A549 (cell line): ENCODE measurements around the gene PIEZO2. TPM values are rescaled to one million over a fixed set of nuclear protein-coding genes. Genes with fewer than 3 reads are reported as not detected.

Experiments used
- ATAC-seq, 2 experiments: fragments of 200-7000 bp in 1 of 2; fragments of >200 bp in 1 of 2; cut with Nextera tagmentation in 1 of 2; cut with Tn5 transposase in 1 of 2; 3 replicates each; pipeline versions ENCODE4 v1.8.0 to v1.9.1; 2018 to 2020; ENCODE audit warnings: mild to moderate bottlenecking in 1 of 2, moderate library complexity in 1 of 2
- CTCF ChIA-PET: fragments of 300-600 bp; sonication (Branson Sonifier 250); formaldehyde crosslinking; extraction: SDS; loops from one replicate; lab custom pipeline; 2021; ENCODE audit warnings: antibody characterized with exemption, inconsistent platforms; lab: Yijun Ruan, JAX
- POLR2A ChIA-PET: fragments of 350-600 bp; formaldehyde crosslinking; extraction: SDS; loops from one replicate; lab custom pipeline; 2021; ENCODE audit warnings: antibody characterized with exemption, inconsistent platforms; lab: Yijun Ruan, JAX
- DNase-seq, 2 experiments: peaks; one replicate each; pipeline versions ENCODE4 v3.0.0 to v3.0.0-alpha.2; 2011 to 2016; ENCODE audit warnings: low read depth in 1 of 2, low spot score in 1 of 2
- FAIRE-seq: peaks from 2 replicates; lab custom pipeline; 2011; peaks lifted over from hg19 to GRCh38; lab: Jason Lieb, UNC
- H3K27ac ChIP-seq, 2 experiments: fragments of >200 bp; sonication (Bioruptor Twin); formaldehyde crosslinking; 3 replicates each; pipeline ENCODE4 v1.5.1; 2016 to 2017
- H3K4me1 ChIP-seq: fragments of >200 bp; sonication (Bioruptor Twin); formaldehyde crosslinking; 3 replicates; pipeline ENCODE4 v1.6.1; 2016
- H3K4me2 ChIP-seq: fragments of >200 bp; sonication (Bioruptor Twin); formaldehyde crosslinking; 3 replicates; pipeline ENCODE4 v1.6.1; 2016
- H3K4me3 ChIP-seq: fragments of >200 bp; sonication (Bioruptor Twin); formaldehyde crosslinking; 3 replicates; pipeline ENCODE4 v1.5.1; 2016
- H3K9me3 ChIP-seq: fragments of >200 bp; sonication (Bioruptor Twin); formaldehyde crosslinking; 3 replicates; pipeline ENCODE4 v1.6.1; 2016
- CHD2 ChIP-seq: fragments of 150-350 bp; IDR thresholded peaks from 2 replicates; pipeline ENCODE4 v1.6.1; 2014; ENCODE audit warnings: low read length; ENCODE audit not compliant: partially characterized antibody
- EP300 ChIP-seq, 2 experiments: fragments of >200 bp; sonication (Bioruptor Twin); formaldehyde crosslinking; IDR thresholded peaks; 2 replicates in 1 of 2; 3 replicates in 1 of 2; pipeline ENCODE4 v1.6.1; 2016 to 2017
- FOSB ChIP-seq: fragments of 250-450 bp; sonication (Bioruptor Pico); IDR thresholded peaks from 2 replicates; pipeline ENCODE4 v1.5.0; 2020; ENCODE audit warnings: mild to moderate bottlenecking, moderate library complexity
- FOSL2 ChIP-seq, 2 experiments: fragments of 450-650 bp in 1 of 2; fragments of >200 bp in 1 of 2; sonication (Bioruptor Twin) in 1 of 2; formaldehyde crosslinking; IDR thresholded peaks; 2 replicates each; pipeline versions ENCODE4 v1.5.0 to v1.6.1; 2016 to 2020; ENCODE audit warnings: mild to moderate bottlenecking in 1 of 2, moderate library complexity in 1 of 2
- FOXS1 ChIP-seq: fragments of 250-450 bp; sonication (Bioruptor Pico); IDR thresholded peaks from 2 replicates; pipeline ENCODE4 v1.5.0; 2020; ENCODE audit warnings: mild to moderate bottlenecking, moderate library complexity
- HEYL ChIP-seq: fragments of 250-450 bp; sonication (Bioruptor Pico); IDR thresholded peaks from 2 replicates; pipeline ENCODE4 v1.8.0; 2021; ENCODE audit warnings: mild to moderate bottlenecking, moderate library complexity
- HOXB5 ChIP-seq: fragments of 250-450 bp; sonication (Bioruptor Pico); IDR thresholded peaks from 2 replicates; pipeline ENCODE4 v1.5.0; 2020; ENCODE audit warnings: mild to moderate bottlenecking, moderate library complexity
- JUNB ChIP-seq: fragments of >200 bp; sonication (Bioruptor Twin); formaldehyde crosslinking; IDR thresholded peaks from 2 replicates; pipeline ENCODE4 v1.6.1; 2016
- MAZ ChIP-seq: fragments of 150-350 bp; IDR thresholded peaks from 2 replicates; pipeline ENCODE4 v1.6.1; 2014; ENCODE audit warnings: antibody characterized with exemption, low read depth, low read length, borderline replicate concordance
- NFE2L2 ChIP-seq: fragments of 150-350 bp; conservative IDR thresholded peaks from 2 replicates; pipeline ENCODE4 v1.6.1; 2014; ENCODE audit warnings: low read length
- POLR2A ChIP-seq: IDR thresholded peaks from 2 replicates; pipeline ENCODE4 v1.6.1; 2012; ENCODE audit warnings: mild to moderate bottlenecking, low read length
- RAD21 ChIP-seq, 2 experiments: fragments of >200 bp in 1 of 2; sonication (Bioruptor Twin) in 1 of 2; formaldehyde crosslinking in 1 of 2; IDR thresholded peaks in 1 of 2; conservative IDR thresholded peaks in 1 of 2; 2 replicates in 1 of 2; 3 replicates in 1 of 2; pipeline ENCODE4 v1.6.1; 2012 to 2018; ENCODE audit warnings: inconsistent platforms in 1 of 2
- RCOR1 ChIP-seq: fragments of 150-350 bp; IDR thresholded peaks from 2 replicates; pipeline ENCODE4 v1.6.1; 2014; ENCODE audit warnings: antibody characterized with exemption, low read length, low read depth
- TFCP2L1 ChIP-seq: fragments of 250-450 bp; sonication (Bioruptor Pico); IDR thresholded peaks from 2 replicates; pipeline ENCODE4 v1.5.0; 2021; ENCODE audit warnings: mild to moderate bottlenecking
- ZC3H11A ChIP-seq: fragments of 450-650 bp; IDR thresholded peaks from 2 replicates; pipeline ENCODE4 v1.6.1; 2014; ENCODE audit warnings: antibody characterized with exemption, mild to moderate bottlenecking
- ZFP36 ChIP-seq: fragments of 450-650 bp; IDR thresholded peaks from 2 replicates; pipeline ENCODE4 v1.6.1; 2014; ENCODE audit warnings: borderline replicate concordance; ENCODE audit not compliant: partially characterized antibody
- ZNF302 ChIP-seq: fragments of 250-450 bp; sonication (Bioruptor Pico); IDR thresholded peaks from 2 replicates; pipeline ENCODE4 v1.9.0; 2021; ENCODE audit warnings: inconsistent platforms, mild to moderate bottlenecking, moderate library complexity
- WGBS: methylation state at CpG from one replicate; pipeline ENCODE4 v1.1.6; 2017; ENCODE audit errors: missing lambda C conversion rate; 5-methylcytosine and 5-hydroxymethylcytosine counted together
- polyA plus RNA-seq, 4 experiments: library from polyadenylated mRNA; depleted of rRNA in 3 of 4; stranded (reverse); fragments of >200 nt; fragmentation: RNase III in 1 of 4; extraction: RNeasy Plus Mini Kit Qiagen cat#74134 plus additional on column Dnase treatment in 1 of 4; gene quantifications; 2 replicates in 3 of 4; 3 replicates in 1 of 4; pipeline ENCODE4 v1.2.3, GENCODE V29; 2011 to 2017
- TF ChIP-seq, protein P1 (sequence below): fragments of >200 bp; sonication (Bioruptor Twin); formaldehyde crosslinking; IDR thresholded peaks from 3 replicates; pipeline ENCODE4 v1.6.1; 2016
- TF ChIP-seq, protein P2 (sequence below): fragments of 150-350 bp; IDR thresholded peaks from 2 replicates; pipeline ENCODE4 v1.6.1; 2014; ENCODE audit warnings: low read depth, mild to moderate bottlenecking, low read length
- TF ChIP-seq, protein P3 (sequence below): fragments of >200 bp; sonication (Bioruptor Twin); formaldehyde crosslinking; IDR thresholded peaks from 3 replicates; pipeline ENCODE4 v1.5.1; 2016
- TF ChIP-seq, protein P4 (sequence below): IDR thresholded peaks from 2 replicates; pipeline ENCODE4 v1.6.1; 2012
- TF ChIP-seq, protein P5 (sequence below): fragments of 200-600 bp; sonication (generic); IDR thresholded peaks from 2 replicates; pipeline ENCODE4 v1.6.1; 2016; ENCODE audit warnings: antibody characterized with exemption, mild to moderate bottlenecking, moderate library complexity

Gene PIEZO2
- polyA plus RNA-seq, 2 of the 4 experiments (the other 2 are of a cell fraction), result 0.80 to 1.6 TPM

DNA sequence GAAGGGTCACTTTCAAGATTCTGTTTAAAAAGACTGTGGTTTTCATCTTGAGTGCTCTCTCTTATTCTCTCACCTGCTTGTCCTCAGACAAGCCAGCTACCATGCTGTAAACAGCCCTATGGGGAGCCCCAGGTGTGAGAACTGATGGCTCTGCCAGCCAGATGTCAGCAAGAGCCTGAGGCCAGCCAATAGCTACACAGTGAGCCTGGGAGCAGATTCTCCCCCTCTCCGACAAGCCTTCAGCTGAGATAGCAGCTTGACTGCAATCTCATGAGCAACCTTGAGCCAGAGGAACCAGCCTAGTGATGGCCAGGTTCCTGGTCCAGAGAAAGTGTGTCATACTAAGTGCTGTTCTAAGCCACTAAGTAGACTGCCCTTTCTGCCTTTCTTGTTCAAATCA is 351.5 kb downstream of the PIEZO2 start:
- peaks cover 29% of the 10 kb centered on the region for H3K4me1 ChIP-seq
- H3K4me2 ChIP-seq, result peak overlapping the region; percentile 57
- DNase-seq, result no peak
- WGBS, result no CpG with 5 or more reads among the region's 1 CpG
- TF ChIP-seq, protein P1, sequence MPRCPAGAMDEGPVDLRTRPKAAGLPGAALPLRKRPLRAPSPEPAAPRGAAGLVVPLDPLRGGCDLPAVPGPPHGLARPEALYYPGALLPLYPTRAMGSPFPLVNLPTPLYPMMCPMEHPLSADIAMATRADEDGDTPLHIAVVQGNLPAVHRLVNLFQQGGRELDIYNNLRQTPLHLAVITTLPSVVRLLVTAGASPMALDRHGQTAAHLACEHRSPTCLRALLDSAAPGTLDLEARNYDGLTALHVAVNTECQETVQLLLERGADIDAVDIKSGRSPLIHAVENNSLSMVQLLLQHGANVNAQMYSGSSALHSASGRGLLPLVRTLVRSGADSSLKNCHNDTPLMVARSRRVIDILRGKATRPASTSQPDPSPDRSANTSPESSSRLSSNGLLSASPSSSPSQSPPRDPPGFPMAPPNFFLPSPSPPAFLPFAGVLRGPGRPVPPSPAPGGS, result no peak
- TF ChIP-seq HOXB5 (CRISPR knock-in tag) (no peak), FOSB (CRISPR knock-in tag) (no peak), NFE2L2 (no peak), HEYL (no peak), RCOR1 (no peak), ZNF302 (no peak), TFCP2L1 (CRISPR knock-in tag) (no peak), JUNB (no peak), RAD21 (conservative IDR thresholded peaks at IDR 0.05 in 1 of 2, IDR thresholded peaks at IDR 0.05 in 1 of 2) (no peak), ZC3H11A (no peak), MAZ (no peak), POLR2A (no peak)
- TF ChIP-seq, protein P2, sequence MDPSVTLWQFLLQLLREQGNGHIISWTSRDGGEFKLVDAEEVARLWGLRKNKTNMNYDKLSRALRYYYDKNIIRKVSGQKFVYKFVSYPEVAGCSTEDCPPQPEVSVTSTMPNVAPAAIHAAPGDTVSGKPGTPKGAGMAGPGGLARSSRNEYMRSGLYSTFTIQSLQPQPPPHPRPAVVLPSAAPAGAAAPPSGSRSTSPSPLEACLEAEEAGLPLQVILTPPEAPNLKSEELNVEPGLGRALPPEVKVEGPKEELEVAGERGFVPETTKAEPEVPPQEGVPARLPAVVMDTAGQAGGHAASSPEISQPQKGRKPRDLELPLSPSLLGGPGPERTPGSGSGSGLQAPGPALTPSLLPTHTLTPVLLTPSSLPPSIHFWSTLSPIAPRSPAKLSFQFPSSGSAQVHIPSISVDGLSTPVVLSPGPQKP, result no peak
- TF ChIP-seq, protein P3, sequence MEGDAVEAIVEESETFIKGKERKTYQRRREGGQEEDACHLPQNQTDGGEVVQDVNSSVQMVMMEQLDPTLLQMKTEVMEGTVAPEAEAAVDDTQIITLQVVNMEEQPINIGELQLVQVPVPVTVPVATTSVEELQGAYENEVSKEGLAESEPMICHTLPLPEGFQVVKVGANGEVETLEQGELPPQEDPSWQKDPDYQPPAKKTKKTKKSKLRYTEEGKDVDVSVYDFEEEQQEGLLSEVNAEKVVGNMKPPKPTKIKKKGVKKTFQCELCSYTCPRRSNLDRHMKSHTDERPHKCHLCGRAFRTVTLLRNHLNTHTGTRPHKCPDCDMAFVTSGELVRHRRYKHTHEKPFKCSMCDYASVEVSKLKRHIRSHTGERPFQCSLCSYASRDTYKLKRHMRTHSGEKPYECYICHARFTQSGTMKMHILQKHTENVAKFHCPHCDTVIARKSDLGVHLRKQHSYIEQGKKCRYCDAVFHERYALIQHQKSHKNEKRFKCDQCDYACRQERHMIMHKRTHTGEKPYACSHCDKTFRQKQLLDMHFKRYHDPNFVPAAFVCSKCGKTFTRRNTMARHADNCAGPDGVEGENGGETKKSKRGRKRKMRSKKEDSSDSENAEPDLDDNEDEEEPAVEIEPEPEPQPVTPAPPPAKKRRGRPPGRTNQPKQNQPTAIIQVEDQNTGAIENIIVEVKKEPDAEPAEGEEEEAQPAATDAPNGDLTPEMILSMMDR, result no peak
- ChIA-PET CTCF (interaction anchor here (1.7 kb wide), 1 partner anchor 11 kb away, joined by 4 read pairs; no protein-coding TSS in a partner anchor), POLR2A (no interaction called here)
- no peaks in the 10 kb centered on the region for H3K9me3 ChIP-seq
- H3K4me3 ChIP-seq, result no peak overlapping the region
- no peak for ATAC-seq
- no peak for FAIRE-seq
- peak overlapping the region; percentile 71; a peak in 5 of 6 replicates for H3K27ac ChIP-seq

DNA sequence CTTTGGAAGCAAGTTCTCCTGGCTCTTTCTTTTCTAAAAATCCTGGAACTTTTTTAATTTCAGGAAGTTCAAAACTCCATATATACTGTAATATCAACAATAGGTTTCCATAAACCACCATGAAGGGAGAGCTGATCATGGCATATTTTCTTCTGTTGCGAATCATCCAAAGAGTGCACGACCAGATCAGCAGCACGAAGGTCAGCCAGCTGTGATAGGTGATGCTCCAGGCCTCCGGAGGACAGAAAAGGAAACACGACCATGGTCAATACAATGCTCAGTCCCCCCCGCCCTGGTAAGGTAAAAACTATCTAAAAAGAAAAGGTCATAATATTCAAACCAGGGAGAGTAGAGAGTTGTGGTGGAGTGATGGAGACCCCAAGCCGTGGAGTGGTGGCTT is 354.6 kb downstream of the PIEZO2 start:
- no peaks in the 10 kb centered on the region for H3K9me3 ChIP-seq
- POLR2A ChIA-PET, result no interaction called here
- CTCF ChIA-PET, result interaction anchor here (1.0 kb wide), 1 partner anchor 8 kb away, joined by 3 read pairs; no protein-coding TSS in a partner anchor
- no peak overlapping the region for H3K4me3 ChIP-seq
- ATAC-seq, result no peak
- no peak overlapping the region for H3K4me2 ChIP-seq
- no peak for DNase-seq
- WGBS, result 51% methylated on average over 7 of the region's 7 CpGs
- no peak overlapping the region for H3K27ac ChIP-seq
- peaks cover 29% of the 10 kb centered on the region for H3K4me1 ChIP-seq
- no peak for FAIRE-seq
- no peak for TF ChIP-seq EP300 (IDR thresholded peaks at IDR 0.05)
- TF ChIP-seq FOXS1, result no peak
- no peak for TF ChIP-seq ZNF302
- TF ChIP-seq, protein P4, sequence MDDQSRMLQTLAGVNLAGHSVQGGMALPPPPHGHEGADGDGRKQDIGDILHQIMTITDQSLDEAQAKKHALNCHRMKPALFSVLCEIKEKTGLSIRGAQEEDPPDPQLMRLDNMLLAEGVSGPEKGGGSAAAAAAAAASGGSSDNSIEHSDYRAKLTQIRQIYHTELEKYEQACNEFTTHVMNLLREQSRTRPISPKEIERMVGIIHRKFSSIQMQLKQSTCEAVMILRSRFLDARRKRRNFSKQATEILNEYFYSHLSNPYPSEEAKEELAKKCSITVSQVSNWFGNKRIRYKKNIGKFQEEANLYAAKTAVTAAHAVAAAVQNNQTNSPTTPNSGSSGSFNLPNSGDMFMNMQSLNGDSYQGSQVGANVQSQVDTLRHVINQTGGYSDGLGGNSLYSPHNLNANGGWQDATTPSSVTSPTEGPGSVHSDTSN, result no peak
- TF ChIP-seq FOSL2 (IDR thresholded peaks at IDR 0.05), result no peak
- no peak for TF ChIP-seq FOSL2 (CRISPR knock-in tag; IDR thresholded peaks at IDR 0.05)
- TF ChIP-seq, protein P5, sequence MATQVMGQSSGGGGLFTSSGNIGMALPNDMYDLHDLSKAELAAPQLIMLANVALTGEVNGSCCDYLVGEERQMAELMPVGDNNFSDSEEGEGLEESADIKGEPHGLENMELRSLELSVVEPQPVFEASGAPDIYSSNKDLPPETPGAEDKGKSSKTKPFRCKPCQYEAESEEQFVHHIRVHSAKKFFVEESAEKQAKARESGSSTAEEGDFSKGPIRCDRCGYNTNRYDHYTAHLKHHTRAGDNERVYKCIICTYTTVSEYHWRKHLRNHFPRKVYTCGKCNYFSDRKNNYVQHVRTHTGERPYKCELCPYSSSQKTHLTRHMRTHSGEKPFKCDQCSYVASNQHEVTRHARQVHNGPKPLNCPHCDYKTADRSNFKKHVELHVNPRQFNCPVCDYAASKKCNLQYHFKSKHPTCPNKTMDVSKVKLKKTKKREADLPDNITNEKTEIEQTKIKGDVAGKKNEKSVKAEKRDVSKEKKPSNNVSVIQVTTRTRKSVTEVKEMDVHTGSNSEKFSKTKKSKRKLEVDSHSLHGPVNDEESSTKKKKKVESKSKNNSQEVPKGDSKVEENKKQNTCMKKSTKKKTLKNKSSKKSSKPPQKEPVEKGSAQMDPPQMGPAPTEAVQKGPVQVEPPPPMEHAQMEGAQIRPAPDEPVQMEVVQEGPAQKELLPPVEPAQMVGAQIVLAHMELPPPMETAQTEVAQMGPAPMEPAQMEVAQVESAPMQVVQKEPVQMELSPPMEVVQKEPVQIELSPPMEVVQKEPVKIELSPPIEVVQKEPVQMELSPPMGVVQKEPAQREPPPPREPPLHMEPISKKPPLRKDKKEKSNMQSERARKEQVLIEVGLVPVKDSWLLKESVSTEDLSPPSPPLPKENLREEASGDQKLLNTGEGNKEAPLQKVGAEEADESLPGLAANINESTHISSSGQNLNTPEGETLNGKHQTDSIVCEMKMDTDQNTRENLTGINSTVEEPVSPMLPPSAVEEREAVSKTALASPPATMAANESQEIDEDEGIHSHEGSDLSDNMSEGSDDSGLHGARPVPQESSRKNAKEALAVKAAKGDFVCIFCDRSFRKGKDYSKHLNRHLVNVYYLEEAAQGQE, result no peak
- TF ChIP-seq ZFP36, result no peak
- TF ChIP-seq CHD2, result no peak
- TF ChIP-seq HEYL, result no peak
